Endothelial cell (in vitro differentiated cells): Measurements from ENCODE around the gene SCAI. TPM values are rescaled to one million over a fixed set of nuclear protein-coding genes. Genes with fewer than 3 reads are reported as not detected.
"Not testable (repeated sequence)": the region's sequence is repeated elsewhere in the genome, so short reads cannot be mapped to it uniquely, and the experiment has no call there.

Experiments used
- DNase-seq: peaks from one replicate; pipeline ENCODE4 v3.0.0; 2021; ENCODE audit warnings: low spot score
- H3K27ac Mint-ChIP-seq: one replicate; pipeline ENCODE4 v1.8.0; 2021; ENCODE audit warnings: mixed read lengths, inconsistent platforms; ENCODE audit not compliant: unreplicated experiment
- H3K27me3 Mint-ChIP-seq: one replicate; pipeline ENCODE4 v1.8.0; 2021; ENCODE audit warnings: mild to moderate bottlenecking, moderate library complexity, mixed read lengths, inconsistent platforms; ENCODE audit not compliant: unreplicated experiment
- H3K36me3 Mint-ChIP-seq: one replicate; pipeline ENCODE4 v1.8.0; 2021; ENCODE audit warnings: mild to moderate bottlenecking, low read depth, mixed read lengths, inconsistent platforms; ENCODE audit not compliant: unreplicated experiment
- H3K4me1 Mint-ChIP-seq: one replicate; pipeline ENCODE4 v1.8.0; 2021; ENCODE audit warnings: mild to moderate bottlenecking, mixed read lengths, inconsistent platforms; ENCODE audit not compliant: unreplicated experiment
- H3K4me3 Mint-ChIP-seq: one replicate; pipeline ENCODE4 v1.8.0; 2021; ENCODE audit warnings: mild to moderate bottlenecking, mixed read lengths, inconsistent platforms; ENCODE audit not compliant: unreplicated experiment
- H3K9me3 Mint-ChIP-seq: one replicate; pipeline ENCODE4 v1.8.0; 2021; ENCODE audit warnings: mixed read lengths, inconsistent platforms; ENCODE audit not compliant: unreplicated experiment
- CTCF ChIP-seq: fragments of 200-600 bp; sonication (generic); IDR thresholded peaks from one replicate; pipeline ENCODE4 v1.5.0; 2021; ENCODE audit warnings: antibody characterized with exemption; ENCODE audit not compliant: unreplicated experiment
- total RNA-seq: library from RNA; stranded (reverse); fragmentation: NEBNext Ultra II Directional; extraction: Animal tissue kit (Norgen Biotek cat#: 25700); gene quantifications from one replicate; pipeline ENCODE4 v1.2.1, GENCODE V29; 2021; ENCODE audit not compliant: unreplicated experiment

The SCAI gene
- total RNA-seq, 1 donor from 2014 or later, result 12.3 TPM

- H3K4me1 Mint-ChIP-seq, result no peaks in the 10 kb centered on the region
- H3K36me3 Mint-ChIP-seq, result peaks cover 3% of the 10 kb centered on the region
- no peak overlapping the region for H3K4me3 Mint-ChIP-seq
- no peak for DNase-seq
- H3K27ac Mint-ChIP-seq, result no peak overlapping the region
- no peaks in the 10 kb centered on the region for H3K27me3 Mint-ChIP-seq
- H3K9me3 Mint-ChIP-seq, result no peaks in the 10 kb centered on the region
- TF ChIP-seq CTCF, result no peak
Observed at GRCh38 chr9:125024917-125025316, 118.4 kb downstream of the SCAI start.

- no peaks in the 10 kb centered on the region for H3K4me1 Mint-ChIP-seq
- DNase-seq, result no peak
- H3K9me3 Mint-ChIP-seq, result no peaks in the 10 kb centered on the region
- peaks cover 3% of the 10 kb centered on the region for H3K36me3 Mint-ChIP-seq
- H3K27ac Mint-ChIP-seq, result no peak overlapping the region
- TF ChIP-seq CTCF, result no peak
- no peaks in the 10 kb centered on the region for H3K27me3 Mint-ChIP-seq
- H3K4me3 Mint-ChIP-seq, result no peak overlapping the region
Observed at GRCh38 chr9:125021069-125021468, 122.3 kb downstream of the SCAI start.

GRCh38 chr9:125015655-125016054 lies 127.7 kb downstream of the SCAI start:
- not testable (repeated sequence) for H3K27me3 Mint-ChIP-seq, H3K36me3 Mint-ChIP-seq, DNase-seq, H3K27ac Mint-ChIP-seq, H3K4me1 Mint-ChIP-seq, H3K9me3 Mint-ChIP-seq, H3K4me3 Mint-ChIP-seq

GRCh38 chr9:125012013-125012412 lies 131.3 kb downstream of the SCAI start:
- peaks cover 11% of the 10 kb centered on the region for H3K36me3 Mint-ChIP-seq
- H3K4me1 Mint-ChIP-seq, H3K9me3 Mint-ChIP-seq, DNase-seq, H3K27ac Mint-ChIP-seq, H3K4me3 Mint-ChIP-seq, H3K27me3 Mint-ChIP-seq: not testable (repeated sequence)

- no peak overlapping the region for H3K4me3 Mint-ChIP-seq
- no peaks in the 10 kb centered on the region for H3K27me3 Mint-ChIP-seq
- H3K4me1 Mint-ChIP-seq, result no peaks in the 10 kb centered on the region
- no peaks in the 10 kb centered on the region for H3K9me3 Mint-ChIP-seq
- H3K36me3 Mint-ChIP-seq, result peaks cover 11% of the 10 kb centered on the region
- TF ChIP-seq CTCF, result no peak
- DNase-seq, result no peak
- H3K27ac Mint-ChIP-seq, result no peak overlapping the region
Observed at GRCh38 chr9:125008599-125008998, 134.7 kb downstream of the SCAI start.

- Mint-ChIP-seq H3K27me3 (no peaks in the 10 kb centered on the region), H3K4me3 (no peak overlapping the region), H3K9me3 (no peaks in the 10 kb centered on the region), H3K36me3 (no peaks in the 10 kb centered on the region), H3K27ac (no peak overlapping the region), H3K4me1 (no peaks in the 10 kb centered on the region)
- no peak for DNase-seq
- no peak for TF ChIP-seq CTCF
Observed at GRCh38 chr9:125003332-125003731, 140.0 kb downstream of the SCAI start.
